GM18519 (cell line): Measurements from ENCODE around the gene TLE2.
"Not testable (repeated sequence)": the region's sequence is repeated elsewhere in the genome, so short reads cannot be mapped to it uniquely, and the experiment has no call there.

Experiments
- ATAC-seq: cut with Tn5 transposase; IDR thresholded peaks from one replicate; pipeline ENCODE4 v1.9.1; 2021; ENCODE audit warnings: mild to moderate bottlenecking, moderate library complexity; ENCODE audit not compliant: unreplicated experiment, low FRiP score

TLE2 gene

DNA sequence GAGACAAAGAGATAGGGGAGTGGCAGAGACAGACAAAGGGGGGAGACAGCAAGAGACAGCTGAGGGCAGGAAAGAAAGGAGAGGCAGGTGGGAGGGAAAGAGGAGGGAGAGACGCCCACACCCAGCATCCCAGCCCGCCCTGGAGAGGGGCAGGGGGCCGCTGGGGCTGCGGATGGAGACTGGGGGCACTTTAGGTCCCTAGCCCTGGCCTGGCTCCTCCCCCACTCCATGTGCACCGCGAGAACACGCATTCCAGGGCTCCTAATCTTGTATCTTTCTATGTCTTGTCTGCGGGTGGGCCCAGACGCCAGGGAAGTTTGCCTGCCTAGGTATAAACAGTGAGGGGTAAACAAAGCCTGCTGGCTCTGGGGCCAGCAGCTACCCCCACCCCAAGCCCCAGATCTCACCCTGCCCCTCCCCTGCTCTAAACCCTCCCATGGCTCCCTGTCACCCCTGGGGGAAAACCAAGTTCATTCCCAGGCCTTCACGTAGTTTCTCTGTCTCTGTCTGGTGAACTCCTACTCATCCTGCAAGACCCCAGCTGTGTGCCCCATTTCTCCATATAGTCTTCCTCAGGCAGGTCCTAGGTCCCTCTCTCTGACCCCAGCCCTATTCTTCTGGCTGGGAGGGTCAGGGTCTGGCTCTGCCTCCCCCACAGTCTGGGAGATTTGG lies 27.5 kb upstream of the TLE2 start:
- ATAC-seq = no peak

DNA sequence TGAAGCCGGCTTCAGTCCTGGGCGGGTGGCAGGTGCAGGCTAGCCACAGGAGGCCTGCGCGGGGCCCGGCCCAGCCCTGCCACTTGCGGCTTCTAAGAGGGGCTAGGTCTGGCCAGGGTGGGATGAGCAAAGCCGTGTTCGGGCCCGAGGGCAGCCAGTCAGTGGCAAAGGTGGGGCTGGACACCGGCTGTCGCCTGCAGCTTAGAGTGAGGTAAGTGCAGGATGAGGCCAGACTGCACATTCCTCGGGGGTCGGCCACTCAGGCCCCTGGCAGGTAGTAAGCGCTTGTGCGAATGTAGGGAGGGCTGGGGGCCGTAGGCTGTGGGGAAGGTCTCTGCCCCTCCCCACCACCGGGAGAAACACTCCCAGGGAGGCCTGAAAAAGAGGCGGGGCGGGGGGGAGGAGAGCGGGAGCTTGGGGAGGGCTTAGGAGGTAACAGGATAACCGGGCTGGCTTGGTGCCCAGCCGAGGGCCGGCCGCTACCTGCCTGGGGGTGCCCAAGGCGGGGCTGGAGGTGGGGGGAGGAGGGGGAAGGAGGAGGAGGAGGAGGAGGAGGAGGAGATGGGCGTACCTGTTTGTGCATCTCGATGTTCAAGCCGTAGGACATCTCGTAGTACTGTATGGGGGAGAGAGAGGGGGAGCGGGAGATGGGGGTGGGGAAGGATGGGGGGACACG lies 26.8 kb upstream of the TLE2 start:
- ATAC-seq = no peak

DNA sequence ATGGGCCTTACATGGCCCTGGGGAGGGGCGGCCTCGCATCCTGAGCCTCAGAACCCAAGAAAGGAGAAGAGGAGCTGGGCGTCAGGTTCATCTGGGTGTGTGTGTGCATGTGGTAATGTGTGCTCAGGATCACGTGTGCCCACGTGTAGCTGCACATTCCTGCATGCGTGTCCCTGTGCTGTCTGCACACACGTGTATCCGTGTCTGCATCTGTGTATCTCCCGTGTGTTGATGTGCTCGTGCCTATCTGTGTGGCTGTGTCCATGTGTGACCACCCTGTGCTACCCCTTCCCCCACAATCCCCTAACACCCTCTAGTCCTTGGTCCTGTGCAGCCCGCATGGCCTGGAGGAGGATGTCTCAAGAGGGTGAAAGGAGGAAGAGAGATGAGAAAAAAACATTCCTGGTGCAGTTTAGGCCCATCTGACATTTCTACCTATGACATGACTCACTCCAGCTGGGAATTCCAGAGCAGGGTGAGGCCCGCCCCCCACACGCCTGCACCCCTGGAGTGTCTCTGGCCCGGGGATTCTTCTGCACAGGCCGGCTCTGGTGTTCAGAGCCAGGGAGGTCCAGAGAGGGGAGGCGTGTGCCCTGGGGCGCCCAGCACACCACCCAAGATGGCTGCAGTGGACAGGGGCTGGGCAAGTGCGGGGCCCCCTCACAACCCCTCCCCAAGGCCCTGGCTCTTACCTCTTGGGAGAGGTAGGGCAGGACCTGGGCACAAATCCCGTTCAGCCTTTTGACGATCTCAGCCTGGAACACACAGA lies 26.1 kb upstream of the TLE2 start:
- ATAC-seq = no peak

DNA sequence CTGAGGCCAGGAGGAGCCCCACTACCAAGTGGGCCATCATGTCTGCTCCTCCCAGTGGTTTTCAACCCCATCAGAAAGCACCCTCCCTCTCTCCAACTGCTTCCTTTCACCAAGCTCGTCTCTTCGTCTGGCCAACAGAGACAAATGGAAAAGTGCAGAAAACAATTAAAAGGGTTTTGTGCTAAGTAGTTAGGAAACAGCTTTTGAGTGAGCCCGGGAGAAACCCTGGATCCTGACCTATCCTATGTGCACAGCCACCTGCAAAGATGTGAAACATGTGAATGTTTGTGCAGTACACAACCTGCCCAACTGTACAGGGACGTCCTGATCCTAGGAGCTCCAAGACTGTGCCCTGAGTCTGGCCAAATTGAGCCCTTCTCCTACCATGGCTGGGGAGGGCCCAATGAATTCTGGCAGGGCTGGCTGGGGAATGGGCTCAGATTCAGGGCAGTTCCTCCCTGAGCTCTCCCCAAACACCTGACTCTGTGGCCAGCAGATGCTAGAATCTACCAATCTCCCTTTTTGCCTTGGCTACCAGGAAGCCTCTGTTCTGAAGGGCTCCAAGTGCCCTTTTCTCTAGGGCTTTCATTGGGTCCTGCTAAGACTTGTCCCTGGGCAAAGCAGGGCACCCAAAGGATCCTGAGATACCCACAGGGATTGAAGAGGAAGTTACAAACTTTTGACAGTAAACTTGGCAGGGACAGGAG lies 25.3 kb upstream of the TLE2 start:
- no peak for ATAC-seq

DNA sequence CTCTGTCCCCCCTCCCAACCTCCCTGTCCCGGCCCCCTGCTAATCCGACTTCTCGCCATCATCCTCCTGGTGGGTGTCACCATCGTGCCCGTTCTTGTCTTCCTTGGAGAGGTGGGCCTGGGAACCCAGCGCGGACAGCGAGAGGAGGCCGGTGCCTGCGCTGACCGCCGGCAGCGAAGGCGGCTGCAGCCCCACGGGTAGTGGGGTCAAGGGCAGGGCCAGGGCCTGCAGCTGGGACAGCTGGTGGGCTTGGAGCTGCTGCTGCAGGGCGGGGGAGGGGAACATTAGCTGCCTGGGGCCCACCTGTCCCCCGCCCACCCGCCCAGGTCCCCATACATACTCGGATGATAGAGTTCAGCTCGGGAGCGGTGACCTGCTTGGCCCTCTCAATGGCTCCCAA lies 24.7 kb upstream of the TLE2 start:
- ATAC-seq = no peak

DNA sequence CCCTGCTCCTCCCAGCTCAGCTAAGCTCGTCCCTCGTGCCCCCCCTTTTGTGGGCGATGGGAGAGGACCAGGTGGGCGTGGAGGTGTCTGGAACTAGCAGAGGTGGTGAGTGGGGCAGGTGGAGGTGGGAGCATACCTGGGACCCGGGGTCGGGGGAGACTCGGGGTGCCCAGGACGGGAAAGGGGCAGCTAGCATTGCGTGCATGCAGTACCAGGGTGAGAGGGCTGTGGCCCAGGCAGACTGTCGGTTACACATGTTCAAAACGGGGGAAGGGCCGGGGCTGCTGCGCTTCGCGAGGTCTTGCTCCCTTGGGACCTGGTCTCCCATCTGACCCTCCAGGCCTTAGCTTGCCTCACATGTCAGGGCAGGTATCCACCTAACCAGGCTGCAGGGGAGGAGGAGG lies 24.1 kb upstream of the TLE2 start:
- ATAC-seq = no peak

DNA sequence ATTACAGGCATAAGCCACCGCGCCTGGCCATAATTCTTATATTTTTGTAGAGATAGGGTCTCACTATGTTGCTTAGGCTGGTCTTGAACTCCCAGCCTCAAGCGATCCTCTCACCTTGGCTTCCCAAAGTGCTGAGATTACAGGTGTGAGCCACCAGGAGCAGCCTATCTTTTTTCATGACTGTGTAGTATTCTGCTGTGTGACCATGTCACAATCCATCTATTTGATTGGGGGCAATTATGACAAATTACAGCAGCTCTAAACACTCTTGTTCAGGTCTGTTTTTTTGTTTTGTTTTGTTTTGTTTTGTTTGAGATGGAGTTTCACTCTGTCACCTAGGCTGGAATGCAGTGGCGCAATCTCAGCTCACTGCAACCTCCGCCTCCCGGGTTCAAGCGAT lies 20.9 kb upstream of the TLE2 start:
- ATAC-seq = not testable (repeated sequence)

DNA sequence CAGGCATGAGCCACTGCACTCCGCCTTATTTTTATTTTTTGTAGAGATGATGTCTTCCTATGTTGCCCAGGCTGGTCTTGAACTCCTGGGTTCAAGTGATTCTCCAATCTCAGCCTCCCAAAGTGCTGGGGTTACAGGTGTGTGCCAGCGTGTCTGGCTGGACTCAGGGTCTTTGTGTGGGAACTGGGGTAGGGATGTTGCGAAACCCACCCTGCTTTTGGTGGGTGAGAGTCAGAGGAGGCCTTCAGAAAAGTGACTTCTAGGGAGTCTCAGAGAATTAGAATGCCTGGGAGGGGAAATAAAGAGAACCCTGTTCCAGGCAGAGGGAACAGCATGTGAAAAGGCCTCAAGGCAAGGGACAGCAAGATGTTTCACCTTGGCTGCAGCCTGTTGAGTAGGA lies 20.0 kb upstream of the TLE2 start:
- no peak for ATAC-seq

DNA sequence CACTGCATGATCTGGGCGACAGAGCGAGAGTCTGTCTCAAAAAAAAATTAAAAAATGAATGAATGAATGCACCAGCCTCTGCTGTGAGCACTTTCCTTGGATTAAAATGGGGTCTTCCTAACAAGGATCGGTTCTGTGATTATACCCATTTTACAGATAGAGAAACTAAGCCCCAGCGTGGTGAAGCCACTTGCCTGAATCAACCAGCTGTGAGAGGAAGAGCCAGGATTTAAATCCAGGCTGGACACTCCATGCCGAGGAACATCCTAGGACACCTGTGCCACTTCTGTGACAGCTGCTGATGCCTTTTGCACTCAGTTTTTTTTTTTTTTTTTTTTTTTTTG lies 19.1 kb upstream of the TLE2 start:
- ATAC-seq = no peak

DNA sequence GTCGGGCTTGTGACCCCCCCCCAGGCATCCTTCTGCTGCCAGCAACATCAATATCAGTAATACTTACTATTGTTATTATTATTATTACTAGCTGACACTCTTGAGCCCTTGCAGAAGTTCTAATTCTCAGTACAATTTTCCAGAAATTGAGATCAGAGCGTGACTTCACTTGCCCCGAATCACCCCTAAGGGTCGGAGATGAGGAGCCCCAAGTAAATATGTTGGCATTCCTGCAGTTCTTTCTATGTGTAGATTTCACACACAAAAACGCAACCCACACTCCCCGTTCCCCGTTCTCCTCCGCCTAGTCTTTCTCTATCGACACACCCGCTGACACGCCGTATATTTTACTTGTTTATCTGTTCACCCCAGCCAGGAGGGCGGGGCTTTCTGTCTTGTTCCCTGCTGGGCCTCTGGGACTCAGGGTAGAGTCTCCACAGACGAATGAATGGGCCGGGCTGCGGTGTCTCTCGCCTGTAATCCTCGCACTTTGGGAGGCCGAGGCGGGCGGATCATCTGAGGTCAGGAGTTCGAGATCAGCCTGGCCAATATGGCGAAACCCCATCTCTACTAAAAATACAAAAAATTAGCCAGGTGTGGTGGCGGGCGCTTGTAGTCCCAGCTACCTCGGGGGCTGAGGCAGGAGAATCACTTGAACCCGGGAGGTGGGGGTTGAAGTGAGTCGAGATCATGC lies 18.6 kb upstream of the TLE2 start:
- no peak for ATAC-seq

DNA sequence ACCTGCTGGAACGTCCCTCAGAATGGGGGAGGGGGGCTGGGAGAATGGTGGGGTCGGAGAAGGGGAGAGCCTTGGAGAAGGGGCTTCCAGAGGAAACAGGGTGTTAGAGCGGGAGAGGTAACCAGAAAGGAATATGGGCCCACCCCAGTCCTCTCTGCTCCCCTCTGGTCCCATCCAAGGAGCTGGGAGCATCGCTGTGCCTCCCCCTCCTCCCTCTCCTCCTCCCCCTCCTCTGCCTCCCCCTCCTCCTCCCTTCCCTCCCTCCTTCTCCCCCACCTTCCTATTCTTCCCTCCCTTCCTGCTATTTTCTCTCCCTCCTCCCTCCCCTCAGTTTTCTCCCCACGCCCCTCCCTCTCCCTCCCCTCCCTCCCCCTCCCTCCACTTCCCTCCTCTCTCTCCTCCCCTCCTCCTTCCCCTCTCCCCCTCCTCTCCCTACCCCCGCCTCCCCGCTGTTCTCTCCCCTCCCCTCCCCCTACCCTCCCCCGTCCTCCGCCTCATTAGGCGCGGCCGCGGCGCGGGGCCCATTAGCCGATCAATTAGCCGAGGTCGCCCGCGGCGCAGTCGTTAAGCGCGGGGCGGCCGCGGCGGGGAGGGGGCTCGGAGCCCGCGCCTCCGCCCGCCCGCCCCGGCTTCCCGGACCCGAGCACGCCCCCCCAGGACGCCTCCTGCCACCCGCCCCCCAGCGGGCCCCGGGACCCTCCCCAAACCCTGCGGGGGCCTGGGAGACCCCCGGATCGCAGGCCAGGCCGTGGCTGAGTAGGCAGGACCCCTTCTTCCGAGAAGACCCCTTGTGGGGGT lies 17.8 kb upstream of the TLE2 start:
- no peak for ATAC-seq

DNA sequence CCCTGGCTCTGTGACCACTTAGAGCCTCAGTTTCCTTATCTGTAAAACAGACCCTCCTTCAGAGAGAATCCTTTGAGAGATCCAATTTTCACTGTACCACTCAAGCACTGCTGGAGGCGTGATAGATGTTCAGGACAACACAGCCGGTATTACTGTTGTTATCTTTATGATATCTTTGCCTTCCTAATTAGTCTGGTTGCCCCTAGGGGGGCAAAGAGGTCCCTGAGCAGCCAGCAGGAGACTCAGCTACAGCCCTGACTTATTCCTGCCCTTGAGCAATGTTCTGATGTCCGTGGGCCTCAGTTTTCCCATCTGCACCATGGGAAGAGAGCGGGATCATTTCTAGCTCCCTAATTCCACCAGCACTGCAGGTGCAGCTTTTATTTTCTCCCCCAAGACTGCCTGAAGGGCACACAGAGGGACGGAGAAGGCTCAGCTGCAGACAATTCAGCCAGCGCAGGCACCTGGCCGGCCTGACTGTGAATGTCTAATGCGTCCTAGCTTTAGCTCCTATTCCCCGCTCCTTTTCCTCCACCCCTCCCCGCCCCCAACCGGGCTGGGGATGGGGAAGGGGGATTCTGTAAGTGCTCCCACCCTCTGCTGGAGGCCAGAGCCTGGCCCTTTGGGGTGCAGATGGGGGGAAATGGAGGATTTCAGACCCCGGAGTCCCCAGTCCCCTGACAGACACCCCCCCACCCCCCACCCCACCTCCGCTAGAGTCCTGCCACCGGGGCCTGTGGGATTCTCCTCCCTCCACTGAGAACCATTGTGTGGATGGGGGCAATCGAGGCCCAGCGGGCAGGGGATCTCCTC lies 17.0 kb upstream of the TLE2 start:
- ATAC-seq = no peak

DNA sequence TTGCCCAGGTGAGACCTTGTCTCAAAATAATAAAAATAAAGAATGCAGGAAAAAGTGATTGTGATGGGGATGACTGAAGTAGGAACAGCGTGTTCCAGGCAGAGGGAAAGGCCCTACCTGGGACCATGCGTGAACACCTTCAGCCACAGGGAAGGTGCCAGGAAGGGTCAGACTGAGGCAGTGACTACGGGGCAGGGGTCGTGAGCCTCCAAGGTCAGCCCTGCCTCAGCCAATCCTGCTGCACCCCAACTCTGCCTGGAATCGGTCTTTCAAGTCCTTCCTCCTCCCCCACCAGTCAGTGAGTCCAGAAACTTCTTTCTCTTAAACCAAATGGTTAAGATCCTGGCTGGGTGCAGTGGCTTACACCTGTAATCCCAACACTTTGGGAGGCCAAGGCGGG lies 16.1 kb upstream of the TLE2 start:
- ATAC-seq = no peak

DNA sequence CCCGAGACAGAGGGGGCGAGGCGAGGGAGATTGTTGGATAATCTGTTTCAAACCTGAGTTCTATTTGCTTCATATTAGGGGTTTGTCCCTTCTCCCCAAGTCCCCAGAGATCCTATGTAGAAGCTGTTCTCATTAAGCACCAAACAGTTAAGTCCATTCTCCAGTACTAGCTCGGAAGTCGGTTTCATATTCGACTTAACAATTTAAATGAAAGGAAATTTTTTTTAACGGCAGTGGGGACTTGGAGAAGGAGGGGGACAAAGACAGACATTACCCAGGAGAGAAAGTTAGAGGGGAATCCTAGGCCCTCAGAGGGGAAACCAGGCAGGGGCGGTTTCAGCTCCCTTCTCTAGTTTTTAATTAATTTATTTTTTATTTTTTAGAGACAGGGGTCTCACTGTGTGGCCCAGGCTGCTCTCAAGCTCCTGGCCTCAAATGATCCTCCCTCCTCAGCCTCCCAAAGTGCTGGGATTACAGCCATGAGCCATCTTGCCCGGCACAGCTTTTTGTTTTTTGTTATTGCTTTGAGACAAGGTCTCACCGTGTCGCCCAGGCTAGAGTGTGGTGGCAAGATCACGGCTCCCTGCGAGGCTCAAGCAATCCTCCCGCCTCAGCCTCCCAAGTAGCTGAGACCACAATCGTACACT lies 13.7 kb upstream of the TLE2 start:
- ATAC-seq = no peak

DNA sequence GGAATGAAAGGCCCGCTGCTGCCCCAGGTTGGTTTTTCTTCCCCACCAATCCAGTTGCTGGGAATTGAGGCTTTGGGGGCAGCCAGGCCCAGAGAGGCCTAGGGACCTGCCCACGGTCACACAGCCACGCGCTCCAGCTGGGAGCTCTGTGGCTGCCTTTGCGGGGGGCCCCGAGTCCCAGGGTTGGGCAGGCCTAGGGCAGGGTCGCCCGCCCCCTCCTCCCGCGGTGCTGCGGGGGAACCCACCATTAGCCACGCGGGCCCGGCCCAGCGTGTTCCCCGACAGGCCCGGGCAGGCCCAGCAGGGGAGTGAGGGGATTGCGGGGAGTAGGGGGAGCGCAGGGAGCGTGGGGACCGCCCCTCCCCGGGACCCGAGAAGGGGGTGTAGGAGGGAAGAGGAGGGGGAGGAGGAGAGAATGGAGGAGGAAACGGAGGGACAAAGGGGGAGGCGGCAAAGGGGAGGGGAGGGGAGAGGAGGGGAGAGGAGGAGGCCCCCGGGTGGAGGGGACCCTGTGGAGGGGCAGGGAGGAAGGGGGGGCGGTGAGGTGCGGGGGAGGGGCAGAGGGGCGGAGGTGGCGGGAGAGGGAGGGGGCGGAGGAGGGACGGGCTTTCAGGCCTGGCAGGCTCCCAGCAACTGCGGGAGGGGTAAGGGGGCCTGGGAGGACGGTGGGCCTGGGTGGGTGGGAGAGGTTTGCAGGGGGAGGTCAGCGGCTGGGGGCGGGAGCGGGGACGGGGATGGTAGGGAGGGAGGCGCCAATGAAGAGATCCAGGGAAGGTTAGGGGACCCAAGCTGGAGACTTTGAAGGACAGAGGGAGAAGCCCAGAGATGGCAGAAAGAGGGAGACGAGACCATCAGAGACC lies 12.9 kb upstream of the TLE2 start:
- ATAC-seq = no peak

DNA sequence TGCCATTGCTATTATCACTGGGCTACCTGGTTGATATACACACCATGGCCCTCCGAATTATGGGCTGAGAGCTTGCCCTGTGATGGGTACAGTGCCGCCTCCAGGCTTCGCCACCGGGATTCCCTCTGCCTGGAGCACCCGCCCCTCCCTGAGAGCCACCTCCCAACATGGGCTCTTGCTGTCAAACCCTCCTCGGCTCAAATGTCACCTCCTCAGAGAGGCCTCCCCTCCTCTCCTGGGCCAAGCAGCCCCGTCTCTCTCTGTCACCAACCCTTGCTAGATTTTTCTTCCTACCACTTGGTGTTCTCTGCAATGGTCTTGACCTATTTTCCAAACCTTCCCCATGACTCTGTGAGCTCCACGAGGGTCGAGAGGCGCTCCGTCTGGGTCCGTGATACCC lies 12.2 kb upstream of the TLE2 start:
- no peak for ATAC-seq

DNA sequence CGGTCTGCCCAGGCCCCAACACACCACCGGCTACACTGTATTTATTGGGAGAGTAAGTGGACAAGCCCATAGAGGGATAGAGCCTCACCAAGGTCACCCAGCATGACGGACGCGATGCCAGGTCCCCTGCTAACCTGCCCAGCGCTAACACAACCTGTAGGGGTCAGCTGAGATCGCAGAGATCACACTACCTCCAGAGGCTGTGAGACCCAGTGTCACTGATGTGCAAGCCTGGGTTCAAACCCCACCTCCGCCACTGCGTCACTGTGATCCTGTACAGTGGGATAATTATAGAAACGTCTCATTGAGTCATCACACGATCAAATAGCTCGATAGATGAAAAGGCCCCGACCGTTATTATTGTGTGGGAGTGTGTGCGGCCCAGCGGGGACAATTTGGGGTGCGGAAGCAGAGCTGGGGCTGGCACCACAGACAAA lies 10.6 kb upstream of the TLE2 start:
- no peak for ATAC-seq

DNA sequence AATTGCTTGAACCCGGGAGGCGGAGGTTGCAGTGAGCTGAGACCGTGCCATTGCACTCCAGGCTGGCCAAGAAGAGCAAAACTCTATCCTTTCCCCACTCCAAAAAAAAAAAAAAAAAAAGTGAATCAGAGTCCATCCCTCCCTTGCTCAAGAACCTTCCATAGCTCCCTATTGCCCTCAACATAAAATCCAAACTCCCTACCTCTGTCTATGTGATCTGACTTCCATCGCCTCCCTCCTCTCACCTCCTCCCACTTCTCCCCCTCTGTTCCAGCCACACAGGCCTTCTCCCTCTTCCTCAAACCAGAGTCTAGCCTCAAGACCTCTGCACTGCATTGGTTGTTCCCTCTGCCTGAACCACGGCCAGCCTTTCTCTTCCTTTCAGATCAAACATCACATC lies 10.0 kb upstream of the TLE2 start:
- no peak for ATAC-seq
